Spleen (tissue), 11 donors: ENCODE measurements around the gene GDF2. TPM values are rescaled to one million over a fixed set of nuclear protein-coding genes. Genes with fewer than 3 reads are reported as not detected.
A peak's percentile ranks its signal among the peaks of the same experiment; 100 is the strongest.

ENCODE experiments used
- DNase-seq: peaks from one replicate; pipeline ENCODE4 v3.0.0-alpha.2; 2020
- H3K27ac ChIP-seq, 8 donors: fragments of 200-600 bp; sonication (generic) in 7 of 8; 1 replicate in 4 of 8; 2 replicates in 4 of 8; pipeline versions ENCODE4 v1.5.0 to v1.8.0; 2016 to 2021; ENCODE audit warnings: inconsistent platforms in 4 of 8, mild to moderate bottlenecking in 4 of 8, moderate library complexity in 1 of 8
- H3K27me3 ChIP-seq, 7 donors: fragments of 200-600 bp; sonication (generic) in 6 of 7; replicated peaks in 1 of 7; 1 replicate in 4 of 7; 2 replicates in 3 of 7; pipeline versions ENCODE4 v1.5.0 to v1.8.0; 2016 to 2021; ENCODE audit warnings: inconsistent platforms in 3 of 7, mild to moderate bottlenecking in 1 of 7
- H3K36me3 ChIP-seq, 6 donors: fragments of 200-600 bp; sonication (generic) in 5 of 6; 1 replicate in 4 of 6; 2 replicates in 2 of 6; pipeline versions ENCODE4 v1.5.0 to v1.8.0; 2016 to 2021; ENCODE audit warnings: inconsistent platforms in 2 of 6
- H3K4me1 ChIP-seq, 6 donors: fragments of 200-600 bp; sonication (generic) in 5 of 6; 1 replicate in 3 of 6; 2 replicates in 3 of 6; pipeline versions ENCODE4 v1.5.0 to v1.8.0; 2016 to 2021; ENCODE audit warnings: inconsistent platforms in 3 of 6
- H3K4me3 ChIP-seq, 8 donors: fragments of 200-600 bp; sonication (generic) in 7 of 8; 1 replicate in 4 of 8; 2 replicates in 4 of 8; pipeline versions ENCODE4 v1.5.0 to v1.8.0; 2016 to 2021; ENCODE audit warnings: inconsistent platforms in 4 of 8, mild to moderate bottlenecking in 4 of 8, moderate library complexity in 2 of 8
- H3K9me3 ChIP-seq, 8 donors: fragments of 200-600 bp; sonication (generic) in 7 of 8; 1 replicate in 4 of 8; 2 replicates in 4 of 8; pipeline versions ENCODE4 v1.5.0 to v1.8.0; 2016 to 2021; ENCODE audit warnings: inconsistent platforms in 4 of 8
- POLR2A ChIP-seq, 3 donors: fragments of 450-650 bp; IDR thresholded peaks; one replicate each; pipeline ENCODE4 v1.5.1; 2017; ENCODE audit warnings: antibody characterized with exemption in 3 of 3, mild to moderate bottlenecking in 1 of 3
- POLR2AphosphoS5 ChIP-seq, 3 donors: sonication (generic); formaldehyde crosslinking; IDR thresholded peaks; one replicate each; pipeline ENCODE4 v1.5.1; 2017; ENCODE audit warnings: antibody characterized with exemption in 3 of 3
- WGBS, 5 donors: extraction: QIAGEN DNeasy Blood & Tissue Kit in 3 of 5; methylation state at CpG; one replicate each; pipeline versions ENCODE4 v1.1.5 to v1.1.7; 2013 to 2018; 5-methylcytosine and 5-hydroxymethylcytosine counted together
- intact Hi-C: fragments of 100-400 bp; cut with DNase I; formaldehyde crosslinking; loops from one replicate; pipeline ENCODE4 v1.15.0; 2023; ENCODE audit warnings: low total_unique reads
- polyA plus RNA-seq, 3 donors: library from polyadenylated mRNA; stranded (reverse); fragments of 200-250 nt; gene quantifications; one replicate each; pipeline ENCODE4 v1.2.1, GENCODE V29; 2013
- total RNA-seq, 7 donors: library from RNA; depleted of rRNA in 3 of 7; stranded (reverse); fragments of >200 nt in 3 of 7; fragmentation: NEBNext Ultra II Directional in 4 of 7; extraction: Animal tissue kit (Norgen Biotek cat#: 25700) in 4 of 7; gene quantifications; one replicate each; pipeline versions ENCODE4 v1.1.0 to v1.2.1, GENCODE V29; 2016 to 2021
- TF ChIP-seq, protein P1 (sequence below), 11 experiments: fragments of 200-600 bp in 7 of 11; fragments of 450-650 bp in 4 of 11; sonication (generic) in 4 of 11; IDR thresholded peaks in 8 of 11; conservative IDR thresholded peaks in 3 of 11; 1 replicate in 7 of 11; 2 replicates in 4 of 11; pipeline versions ENCODE4 v1.4.0 to v1.8.0; 2016 to 2021; ENCODE audit warnings: antibody characterized with exemption in 11 of 11, inconsistent platforms in 4 of 11, mild to moderate bottlenecking in 1 of 11
- donor health status: healthy with polysubstance abuse.
- donor health status: DM: no; HTN: no; CAD: no; lungs with moderate emphysema.
- donor health status: DM: no; HTN: no; CAD: no.
- donor health status: Bipolar disorder and iron deficiency.
- donor health status: healthy.
- donor health status: DM: no; HTN: no; CAD: no.
- donor health status: DM: yes; HTN: yes; CAD: no.

GDF2 gene
- total and polyA plus RNA-seq, 10 donors, result not detected

- Histone ChIP-seq H3K4me3 (no peak overlapping the region), H3K27ac (no peak overlapping the region), H3K27me3 (no peaks in the 10 kb centered on the region), H3K36me3 (no peaks in the 10 kb centered on the region), H3K9me3 (no peaks in the 10 kb centered on the region), H3K4me1 (no peaks in the 10 kb centered on the region)
- intact Hi-C loops, result no loop called here
- TF ChIP-seq POLR2A (IDR thresholded peaks at IDR 0.05), result no peak
- TF ChIP-seq, protein P1, sequence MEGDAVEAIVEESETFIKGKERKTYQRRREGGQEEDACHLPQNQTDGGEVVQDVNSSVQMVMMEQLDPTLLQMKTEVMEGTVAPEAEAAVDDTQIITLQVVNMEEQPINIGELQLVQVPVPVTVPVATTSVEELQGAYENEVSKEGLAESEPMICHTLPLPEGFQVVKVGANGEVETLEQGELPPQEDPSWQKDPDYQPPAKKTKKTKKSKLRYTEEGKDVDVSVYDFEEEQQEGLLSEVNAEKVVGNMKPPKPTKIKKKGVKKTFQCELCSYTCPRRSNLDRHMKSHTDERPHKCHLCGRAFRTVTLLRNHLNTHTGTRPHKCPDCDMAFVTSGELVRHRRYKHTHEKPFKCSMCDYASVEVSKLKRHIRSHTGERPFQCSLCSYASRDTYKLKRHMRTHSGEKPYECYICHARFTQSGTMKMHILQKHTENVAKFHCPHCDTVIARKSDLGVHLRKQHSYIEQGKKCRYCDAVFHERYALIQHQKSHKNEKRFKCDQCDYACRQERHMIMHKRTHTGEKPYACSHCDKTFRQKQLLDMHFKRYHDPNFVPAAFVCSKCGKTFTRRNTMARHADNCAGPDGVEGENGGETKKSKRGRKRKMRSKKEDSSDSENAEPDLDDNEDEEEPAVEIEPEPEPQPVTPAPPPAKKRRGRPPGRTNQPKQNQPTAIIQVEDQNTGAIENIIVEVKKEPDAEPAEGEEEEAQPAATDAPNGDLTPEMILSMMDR (IDR thresholded peaks at IDR 0.05 in 8 of 11, conservative IDR thresholded peaks at IDR 0.05 in 3 of 11), result no peak
- TF ChIP-seq POLR2AphosphoS5 (IDR thresholded peaks at IDR 0.05), result no peak
- no peak for DNase-seq
- WGBS, 5 donors, result 88 to 94% (median 91%) methylated on average over 6 of the region's 6 CpGs
Observed at GRCh38 chr10:47364911-47365310, 42.7 kb downstream of the GDF2 start.

- Histone ChIP-seq H3K36me3 (no peaks in the 10 kb centered on the region), H3K4me3 (no peak overlapping the region), H3K9me3 (no peaks in the 10 kb centered on the region), H3K4me1 (no peaks in the 10 kb centered on the region), H3K27ac (no peak overlapping the region), H3K27me3 (no peaks in the 10 kb centered on the region)
- TF ChIP-seq, protein P1 (IDR thresholded peaks at IDR 0.05 in 8 of 11, conservative IDR thresholded peaks at IDR 0.05 in 3 of 11), result no peak
- TF ChIP-seq POLR2A (IDR thresholded peaks at IDR 0.05), result no peak
- TF ChIP-seq POLR2AphosphoS5 (IDR thresholded peaks at IDR 0.05), result no peak
- intact Hi-C loops, result no loop called here
- 73 to 90% (median 90%) methylated on average over 9 of the region's 9 CpGs for WGBS, 5 donors
- DNase-seq, result no peak
Observed at GRCh38 chr10:47365431-47366180, 43.4 kb downstream of the GDF2 start.

- Histone ChIP-seq H3K4me3 (no peak overlapping the region), H3K27ac (no peak overlapping the region), H3K9me3 (no peaks in the 10 kb centered on the region), H3K27me3 (no peaks in the 10 kb centered on the region), H3K36me3 (no peaks in the 10 kb centered on the region), H3K4me1 (no peaks in the 10 kb centered on the region)
- TF ChIP-seq, protein P1 (IDR thresholded peaks at IDR 0.05 in 8 of 11, conservative IDR thresholded peaks at IDR 0.05 in 3 of 11), result no peak
- TF ChIP-seq POLR2A (IDR thresholded peaks at IDR 0.05) (no peak), POLR2AphosphoS5 (IDR thresholded peaks at IDR 0.05) (no peak)
- no peak for DNase-seq
- intact Hi-C loops, result no loop called here
- 79 to 95% (median 80%) methylated on average over 5 of the region's 5 CpGs for WGBS, 5 donors
Observed at GRCh38 chr10:47366181-47366631, 44.0 kb downstream of the GDF2 start.

DNA sequence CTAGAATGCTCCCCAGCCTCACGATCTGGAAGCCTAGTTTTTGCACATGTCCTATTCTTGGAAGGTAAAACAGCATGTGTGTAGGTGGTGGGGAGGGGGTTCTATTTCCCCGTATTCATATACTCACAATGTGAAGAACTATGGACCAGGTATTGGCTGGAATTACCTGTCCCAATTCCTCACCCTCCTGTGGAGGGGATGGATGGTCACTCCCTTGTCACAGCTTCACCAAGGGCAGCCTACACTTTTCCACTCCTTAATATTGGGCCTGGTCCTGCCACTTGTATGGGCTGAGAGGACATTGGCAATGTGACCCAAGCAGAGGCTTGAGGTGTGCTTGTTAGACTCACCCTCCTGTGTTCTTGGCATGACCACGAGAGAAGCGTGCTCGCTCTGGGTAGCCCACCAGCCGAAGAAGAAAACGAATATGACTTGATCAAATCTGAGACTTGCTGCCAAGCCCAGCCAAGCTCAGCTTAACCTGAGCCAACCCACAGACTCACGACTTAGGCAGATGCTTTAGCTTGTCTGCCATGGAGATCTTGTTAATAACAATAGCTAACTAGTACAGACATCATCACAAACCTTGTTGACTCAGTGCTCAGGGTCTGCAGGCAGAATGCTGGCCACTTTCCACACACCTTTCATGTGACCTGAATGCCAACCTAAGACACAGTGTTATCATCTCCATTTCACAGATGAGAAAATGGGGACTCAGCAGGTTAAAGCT lies 44.6 kb downstream of the GDF2 start:
- Histone ChIP-seq H3K27me3 (no peaks in the 10 kb centered on the region), H3K36me3 (no peaks in the 10 kb centered on the region), H3K4me3 (no peak overlapping the region), H3K4me1 (no peaks in the 10 kb centered on the region), H3K27ac (no peak overlapping the region), H3K9me3 (no peaks in the 10 kb centered on the region)
- intact Hi-C loops, result no loop called here
- TF ChIP-seq, protein P1 (IDR thresholded peaks at IDR 0.05 in 8 of 11, conservative IDR thresholded peaks at IDR 0.05 in 3 of 11), result no peak
- no peak for TF ChIP-seq POLR2A (IDR thresholded peaks at IDR 0.05)
- no peak for TF ChIP-seq POLR2AphosphoS5 (IDR thresholded peaks at IDR 0.05)
- DNase-seq, result peak; percentile 39
- WGBS, 5 donors, result 86 to 92% (median 90%) methylated on average over 5 to 8 of the region's 8 CpGs
